ENCODE data around the gene SLC6A6.

SLC6A6 gene

DNA sequence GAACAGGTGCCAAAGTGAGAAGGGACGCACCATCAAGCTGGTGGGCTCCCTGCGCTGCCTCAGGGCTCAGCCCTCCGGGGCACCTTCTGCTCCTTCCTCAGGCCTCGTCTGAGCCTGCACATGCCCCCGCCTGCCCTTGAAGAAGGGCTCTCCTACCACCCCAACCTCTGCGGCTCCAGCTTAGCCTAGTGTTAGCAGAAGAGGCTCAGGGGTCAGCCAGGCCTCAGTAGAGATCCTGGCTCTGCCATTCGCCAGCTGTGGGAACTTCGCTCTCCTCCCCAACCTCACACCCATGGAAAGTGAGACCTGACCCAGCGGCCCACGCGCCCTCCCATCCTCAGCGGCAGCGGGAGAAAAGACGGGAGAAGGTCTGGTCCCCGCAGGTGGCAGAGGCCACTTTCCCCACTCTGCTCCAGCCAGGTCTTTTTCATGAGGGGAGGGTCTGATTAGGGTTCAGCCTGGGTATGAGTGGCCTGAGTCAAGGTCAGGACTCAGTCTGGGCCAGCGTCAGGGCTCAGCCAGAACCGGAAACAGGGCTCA is 129.5 kb downstream of the SLC6A6 start:
- DNase-seq: no peak

DNA sequence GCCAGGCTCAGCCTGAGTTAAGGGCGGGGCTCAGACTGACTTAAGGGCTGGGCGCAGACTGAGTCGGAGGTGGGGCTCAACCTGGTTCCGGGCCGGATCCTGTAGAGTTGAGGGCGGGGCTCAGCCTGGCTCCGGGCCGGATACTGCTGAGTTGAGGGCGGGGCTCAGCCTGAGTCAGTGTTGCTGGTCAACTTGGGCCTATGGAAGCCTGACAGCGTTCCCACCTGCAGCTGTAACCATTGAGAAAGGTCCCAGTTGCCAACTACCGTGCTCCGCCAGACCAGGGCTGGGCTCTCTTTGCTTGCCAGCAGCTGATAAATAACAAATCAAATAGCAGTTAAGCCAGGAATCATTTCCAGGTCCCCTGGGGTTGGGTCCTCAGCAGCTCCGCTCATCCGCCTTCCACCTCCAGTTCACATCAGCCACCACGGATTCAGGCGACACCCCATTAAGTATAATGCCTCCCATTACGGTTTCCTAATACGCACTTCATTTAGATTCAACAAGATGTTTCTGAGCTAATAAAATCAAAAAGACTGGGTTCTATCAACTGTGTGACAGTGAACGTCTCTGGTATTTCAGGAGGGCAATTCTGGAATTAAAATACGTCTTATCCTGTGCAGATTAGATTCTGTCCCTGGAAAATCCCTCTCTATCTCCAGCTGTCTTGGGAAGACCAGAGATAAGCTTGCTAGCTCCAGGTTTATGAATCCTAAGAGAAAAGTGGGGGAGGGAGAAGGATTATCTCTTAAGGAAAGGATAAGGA is 130.5 kb downstream of the SLC6A6 start:
- peak; percentile 11 to 54 for DNase-seq

DNA sequence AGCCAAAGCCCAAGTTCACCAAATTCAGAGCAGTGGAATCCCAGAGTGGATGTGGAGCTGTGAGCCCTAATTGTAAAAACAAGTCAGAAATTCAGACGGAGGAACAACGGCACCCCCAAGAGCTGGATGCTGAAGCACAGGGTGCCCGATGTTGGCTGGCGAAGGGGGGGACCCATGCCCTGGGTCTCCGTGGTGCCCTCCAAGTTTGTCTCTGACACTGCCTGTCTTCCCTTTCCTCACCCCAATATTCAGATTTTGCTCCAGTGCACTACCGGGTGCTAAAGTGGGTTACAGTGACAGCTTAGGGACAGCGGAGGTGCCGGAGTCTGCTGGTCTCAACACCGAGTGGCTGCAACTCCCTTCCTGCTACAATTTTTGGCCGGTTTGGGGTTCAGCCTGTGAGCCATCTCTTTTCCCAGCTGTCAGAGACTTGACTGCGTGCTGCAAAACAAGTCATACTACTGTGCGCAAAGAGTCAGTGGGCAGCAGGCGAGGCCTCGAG is 131.1 kb downstream of the SLC6A6 start:
- DNase-seq: no peak

DNA sequence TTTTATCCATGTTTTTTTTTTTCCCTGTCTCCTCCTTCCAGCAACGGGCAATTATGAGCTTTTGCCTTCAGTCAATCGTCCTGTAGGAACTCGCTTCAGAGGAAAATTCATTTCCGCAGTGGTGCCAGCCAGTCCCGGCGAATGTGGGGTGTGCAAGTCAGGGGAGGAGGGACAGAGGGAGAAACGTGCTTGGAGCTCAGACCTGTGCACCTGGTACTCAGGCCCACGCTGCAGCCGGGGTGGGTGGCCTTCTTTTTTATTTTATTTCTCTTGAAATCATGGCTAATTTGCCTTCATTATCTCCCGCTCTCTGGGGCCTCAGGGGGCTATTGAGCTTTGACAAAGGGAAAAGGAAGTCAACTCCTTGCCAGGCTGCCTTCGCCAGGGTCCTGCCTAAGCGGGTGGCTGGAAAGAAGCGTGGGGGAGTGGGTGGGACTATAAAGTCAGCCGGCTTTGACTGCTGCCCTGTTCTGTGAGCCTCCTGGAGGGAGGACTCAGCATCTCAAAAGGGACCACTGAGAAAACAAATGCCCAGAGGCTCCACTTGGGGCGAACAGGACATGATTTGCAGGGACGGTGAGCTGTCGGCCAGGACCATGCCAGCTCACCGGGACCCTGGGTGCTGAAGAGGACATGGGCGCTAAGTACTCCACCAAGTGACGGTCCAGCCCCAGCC is 132.2 kb downstream of the SLC6A6 start:
- DNase-seq: no peak

DNA sequence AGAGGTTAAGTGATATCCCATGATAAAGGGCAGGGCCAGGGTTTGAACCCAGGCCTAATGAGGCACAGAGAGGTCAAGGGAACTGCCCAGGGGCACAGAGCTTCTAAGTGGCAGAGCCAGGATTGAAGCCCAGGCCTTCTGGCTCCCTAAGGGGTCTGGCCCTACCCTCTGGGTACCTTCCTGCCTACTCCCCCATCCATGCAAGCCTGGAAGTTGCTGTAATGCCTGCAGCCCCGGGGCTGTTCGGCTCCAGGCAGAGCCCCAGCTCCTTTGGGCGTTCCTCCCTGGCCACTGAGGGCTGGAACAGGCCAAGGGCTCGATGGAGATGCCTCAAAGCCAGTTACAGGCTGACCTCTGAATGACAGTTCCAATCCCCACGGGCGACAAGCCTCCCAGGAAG is 133.2 kb downstream of the SLC6A6 start:
- DNase-seq: no peak

DNA sequence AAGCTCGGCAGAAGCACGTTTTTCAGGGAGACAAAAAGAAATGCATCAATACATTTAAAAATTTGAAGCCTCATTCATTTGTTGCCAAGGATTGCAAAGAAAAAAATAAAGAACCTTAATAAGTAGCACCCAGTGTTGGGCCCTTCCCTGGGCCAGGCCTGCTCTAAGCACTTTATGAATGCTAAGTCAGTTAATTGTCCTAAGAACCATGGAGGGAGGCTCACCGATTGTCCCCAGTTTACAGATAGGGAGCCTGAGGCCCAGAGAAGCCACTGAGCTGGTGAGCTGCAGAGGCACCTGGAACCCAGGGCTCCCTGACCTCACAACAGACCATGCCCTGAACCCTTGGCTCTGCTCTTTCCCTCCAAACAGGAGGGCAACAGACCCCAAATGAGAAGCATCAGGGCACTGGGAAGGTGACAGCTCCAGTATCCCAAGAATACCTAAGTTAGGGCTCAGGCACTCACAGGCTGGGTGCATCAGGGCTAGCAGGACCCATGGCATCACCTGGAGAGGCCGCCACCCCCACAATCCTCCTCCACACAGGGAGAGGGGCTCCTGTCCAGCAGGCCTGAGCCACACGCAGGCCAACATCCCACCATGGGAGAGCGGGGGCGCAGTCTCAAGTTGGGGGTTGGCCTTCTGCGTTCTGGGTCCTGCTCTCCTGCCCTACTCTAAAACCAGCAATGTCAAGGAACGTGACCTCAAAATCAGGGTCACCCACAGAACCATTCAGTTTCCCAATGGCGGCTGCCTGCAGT is 133.8 kb downstream of the SLC6A6 start:
- DNase-seq: no peak

DNA sequence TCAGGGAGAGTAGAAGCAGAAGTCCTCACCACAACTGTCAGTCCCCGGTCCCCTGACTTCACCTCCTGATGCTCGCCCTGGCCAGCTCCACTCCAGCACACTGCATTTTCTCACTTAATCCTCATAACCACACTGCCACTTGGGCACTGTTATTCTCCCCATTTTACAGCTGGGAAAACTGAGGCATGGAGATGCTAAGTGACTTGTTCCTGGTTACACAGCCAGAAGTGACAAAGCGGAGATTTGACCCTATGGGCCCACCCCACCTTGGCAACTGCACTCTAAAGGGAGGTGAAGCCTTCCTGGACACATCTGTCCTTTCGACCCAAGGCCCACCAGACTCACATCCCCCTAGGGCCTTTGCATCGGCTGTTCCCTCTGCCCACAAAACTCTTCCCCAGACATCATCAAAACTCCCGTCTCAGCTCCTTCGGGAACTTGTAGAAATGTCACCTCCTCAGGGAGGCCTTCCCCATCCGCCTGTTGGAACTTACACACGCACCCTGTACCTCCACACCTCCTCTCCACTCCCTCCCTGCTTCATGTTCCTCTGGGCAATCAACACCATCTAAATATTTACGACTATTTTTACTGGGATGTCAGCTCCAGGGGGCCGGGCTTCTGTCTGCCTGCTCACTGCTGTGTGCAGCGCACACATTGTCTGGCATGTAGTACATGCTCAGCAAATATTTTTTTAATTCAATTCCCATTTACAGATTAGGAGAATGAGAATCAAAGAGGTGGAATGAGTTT is 134.6 kb downstream of the SLC6A6 start:
- no peak for DNase-seq

DNA sequence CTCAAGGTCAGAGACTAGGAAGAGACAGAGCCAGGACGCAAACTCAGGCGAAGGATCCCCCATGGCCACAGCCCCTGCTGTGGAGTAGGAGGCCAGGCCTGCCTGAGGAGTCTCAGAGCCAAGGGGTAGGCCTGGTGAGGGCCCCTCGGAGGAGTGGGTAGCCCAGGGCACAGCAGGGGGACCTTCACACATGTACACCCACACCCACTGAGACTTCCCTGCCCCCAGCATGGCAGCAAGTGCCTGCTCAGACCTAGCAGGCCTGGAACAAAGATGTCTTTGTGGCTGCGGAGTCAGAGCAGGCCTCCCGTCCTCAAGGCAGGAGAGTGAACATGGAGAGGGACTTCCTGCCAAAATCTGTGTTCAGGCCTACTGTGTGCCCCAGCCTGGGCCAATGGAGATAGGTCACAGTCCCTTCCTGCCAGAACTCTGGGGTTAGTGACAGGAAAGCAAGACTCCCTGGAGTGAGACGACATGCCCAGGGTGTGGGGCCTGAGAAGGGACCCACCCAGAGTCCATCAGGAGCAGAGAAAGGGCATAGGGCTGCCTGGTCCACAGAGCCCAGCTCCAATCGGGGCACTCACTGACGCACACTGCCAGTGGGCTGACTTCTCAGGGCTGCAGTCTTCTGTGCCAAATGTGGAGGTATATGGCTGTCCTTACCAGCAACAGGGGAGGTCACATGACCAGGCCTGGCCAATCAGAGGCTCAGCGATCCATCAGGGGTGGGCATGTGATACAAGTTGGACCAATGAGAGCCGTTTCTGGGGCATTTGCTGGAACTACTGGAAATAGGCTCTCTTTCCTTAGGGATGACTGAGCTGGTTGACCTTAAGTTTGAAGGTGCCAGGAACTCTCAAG is 135.4 kb downstream of the SLC6A6 start:
- DNase-seq: no peak

DNA sequence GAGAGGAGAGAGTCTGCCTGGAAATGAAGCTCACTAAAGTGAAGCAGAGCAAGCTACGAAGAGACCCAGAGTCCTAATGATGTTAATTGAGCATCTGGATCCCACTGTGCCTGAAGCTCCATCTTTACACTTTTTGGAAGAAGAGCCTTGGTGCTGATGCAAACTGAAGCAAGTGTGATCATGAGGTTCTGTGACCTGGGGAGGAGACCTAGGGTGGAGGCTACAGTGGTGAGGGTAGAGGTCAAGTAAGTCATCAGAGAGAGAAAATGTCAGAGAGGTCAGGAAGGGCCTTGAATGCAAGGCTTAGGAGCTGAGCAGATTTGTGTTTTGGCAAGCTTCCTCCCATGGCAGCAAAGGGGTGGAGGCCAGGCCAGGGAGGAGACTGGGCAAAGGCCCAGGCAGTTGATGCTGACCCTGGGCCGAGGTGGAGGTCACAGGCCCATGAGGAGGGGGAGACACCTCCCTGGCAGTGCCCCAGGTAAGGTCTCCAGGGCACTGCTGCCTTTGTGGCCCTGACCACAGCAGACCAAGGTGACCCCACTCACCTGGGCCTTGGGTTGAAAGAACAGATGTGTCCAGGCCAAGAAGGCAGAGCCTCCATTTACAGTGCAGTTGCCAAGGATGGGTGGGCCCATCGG is 136.2 kb downstream of the SLC6A6 start:
- no peak for DNase-seq
